PC-9 (cell line): Measurements from ENCODE around the gene R3HDM2.

ENCODE experiments used
- EZH2 ChIP-seq: fragments of 200-600 bp; sonication (generic); IDR thresholded peaks from 2 replicates; pipeline ENCODE4 v1.8.0; 2017; ENCODE audit warnings: antibody characterized with exemption, low read depth
- TF ChIP-seq, protein P1 (sequence below): fragments of 200-600 bp; sonication (generic); conservative IDR thresholded peaks from 2 replicates; pipeline ENCODE4 v1.6.1; 2017; ENCODE audit warnings: mixed run types, antibody characterized with exemption, mild to moderate bottlenecking, moderate library complexity

DNA sequence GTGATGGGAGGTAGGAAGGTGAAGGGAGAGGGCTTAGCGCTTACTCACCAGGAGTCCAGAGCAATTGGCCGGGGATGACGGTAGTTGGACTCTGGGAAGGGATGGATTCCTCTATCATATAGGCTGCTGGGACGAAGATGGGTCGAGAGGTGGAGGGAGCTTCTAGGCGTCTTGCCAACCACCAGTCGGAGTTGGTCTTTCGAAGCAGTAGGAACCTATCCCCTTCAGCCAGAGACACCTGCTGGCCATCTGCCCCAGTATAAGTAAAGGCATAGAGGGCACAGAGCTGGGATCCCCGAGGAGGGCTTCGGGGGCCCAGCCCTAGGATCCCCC is 48.2 kb upstream of the R3HDM2 start:
- TF ChIP-seq, protein P1, sequence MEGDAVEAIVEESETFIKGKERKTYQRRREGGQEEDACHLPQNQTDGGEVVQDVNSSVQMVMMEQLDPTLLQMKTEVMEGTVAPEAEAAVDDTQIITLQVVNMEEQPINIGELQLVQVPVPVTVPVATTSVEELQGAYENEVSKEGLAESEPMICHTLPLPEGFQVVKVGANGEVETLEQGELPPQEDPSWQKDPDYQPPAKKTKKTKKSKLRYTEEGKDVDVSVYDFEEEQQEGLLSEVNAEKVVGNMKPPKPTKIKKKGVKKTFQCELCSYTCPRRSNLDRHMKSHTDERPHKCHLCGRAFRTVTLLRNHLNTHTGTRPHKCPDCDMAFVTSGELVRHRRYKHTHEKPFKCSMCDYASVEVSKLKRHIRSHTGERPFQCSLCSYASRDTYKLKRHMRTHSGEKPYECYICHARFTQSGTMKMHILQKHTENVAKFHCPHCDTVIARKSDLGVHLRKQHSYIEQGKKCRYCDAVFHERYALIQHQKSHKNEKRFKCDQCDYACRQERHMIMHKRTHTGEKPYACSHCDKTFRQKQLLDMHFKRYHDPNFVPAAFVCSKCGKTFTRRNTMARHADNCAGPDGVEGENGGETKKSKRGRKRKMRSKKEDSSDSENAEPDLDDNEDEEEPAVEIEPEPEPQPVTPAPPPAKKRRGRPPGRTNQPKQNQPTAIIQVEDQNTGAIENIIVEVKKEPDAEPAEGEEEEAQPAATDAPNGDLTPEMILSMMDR: no peak
- no peak for TF ChIP-seq EZH2
